Erythroblast (primary cell): ENCODE results near the gene PNMA3.
"Not testable (repeated sequence)": the region's sequence is repeated elsewhere in the genome, so short reads cannot be mapped to it uniquely, and the experiment has no call there.

ENCODE experiments used
- DNase-seq, 2 experiments: peaks; one replicate each; lab custom pipeline; 2025; lab: John Stamatoyannopoulos, UW
- GATA1 ChIP-seq: IDR thresholded peaks from 2 replicates; pipeline ENCODE4 v1.6.1; 2011; ENCODE audit warnings: low read depth, mild to moderate bottlenecking, control low read depth, low read length, moderate library complexity
- POLR2A ChIP-seq: IDR thresholded peaks from 2 replicates; pipeline ENCODE4 v1.6.1; 2011; ENCODE audit warnings: mild to moderate bottlenecking, low read length

Gene PNMA3

GRCh38 chrX:153055871-153056749 is at the start of gene PNMA3:
Gene PNMA3, plus strand, starts transcription at chrX:153056470. Its CDS starts 586 bp downstream, at chrX:153057056.
- no peak for DNase-seq
- TF ChIP-seq POLR2A: no peak
- TF ChIP-seq GATA1: no peak

GRCh38 chrX:153017174-153017573 is 39.1 kb upstream of the PNMA3 start:
- DNase-seq: not testable (repeated sequence)

DNA sequence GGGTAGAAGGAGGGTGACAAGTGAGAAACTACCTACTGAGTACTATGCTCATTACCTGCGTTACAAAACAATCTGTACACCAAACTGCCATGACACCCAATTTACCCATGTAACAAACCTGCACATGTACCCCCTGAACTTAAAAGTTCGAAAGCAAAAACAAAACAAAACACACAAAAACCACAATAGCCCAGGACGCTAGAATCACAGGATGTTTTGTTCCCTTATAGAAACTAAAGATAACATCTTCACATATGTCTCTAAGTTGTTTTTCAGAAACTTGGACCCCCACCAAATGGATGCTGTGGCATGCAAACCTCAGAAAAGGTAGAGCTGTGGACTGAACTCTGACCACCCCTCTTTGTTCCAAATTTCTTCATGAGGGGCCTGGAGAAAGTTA is 37.1 kb upstream of the PNMA3 start:
- no peak for DNase-seq

GRCh38 chrX:153026501-153026900 is 29.8 kb upstream of the PNMA3 start:
- not testable (repeated sequence) for DNase-seq

More for the DNA sequence above, 37.1 kb upstream of the PNMA3 start:
- no peak for TF ChIP-seq GATA1
- TF ChIP-seq POLR2A: no peak

GRCh38 chrX:153028487-153028886 is 27.8 kb upstream of the PNMA3 start:
- not testable (repeated sequence) for DNase-seq

- no peak for TF ChIP-seq GATA1
- no peak for DNase-seq
These were observed 27.1 kb upstream of the PNMA3 start for GRCh38 chrX:153029162-153029561.

- no peak for DNase-seq
- TF ChIP-seq GATA1 (no peak), POLR2A (no peak)
These were observed 26.4 kb upstream of the PNMA3 start for GRCh38 chrX:153029875-153030274.

GRCh38 chrX:153030801-153031200 is 25.5 kb upstream of the PNMA3 start:
- no peak for TF ChIP-seq POLR2A
- no peak for TF ChIP-seq GATA1
- no peak for DNase-seq

GRCh38 chrX:153032397-153033118 is 23.7 kb upstream of the PNMA3 start:
- TF ChIP-seq POLR2A: no peak
- no peak for TF ChIP-seq GATA1
- peak; percentile 57 to 65 for DNase-seq

GRCh38 chrX:153049093-153049492 is 7.2 kb upstream of the PNMA3 start:
- no peak for TF ChIP-seq POLR2A
- TF ChIP-seq GATA1: no peak
- DNase-seq: no peak

DNA sequence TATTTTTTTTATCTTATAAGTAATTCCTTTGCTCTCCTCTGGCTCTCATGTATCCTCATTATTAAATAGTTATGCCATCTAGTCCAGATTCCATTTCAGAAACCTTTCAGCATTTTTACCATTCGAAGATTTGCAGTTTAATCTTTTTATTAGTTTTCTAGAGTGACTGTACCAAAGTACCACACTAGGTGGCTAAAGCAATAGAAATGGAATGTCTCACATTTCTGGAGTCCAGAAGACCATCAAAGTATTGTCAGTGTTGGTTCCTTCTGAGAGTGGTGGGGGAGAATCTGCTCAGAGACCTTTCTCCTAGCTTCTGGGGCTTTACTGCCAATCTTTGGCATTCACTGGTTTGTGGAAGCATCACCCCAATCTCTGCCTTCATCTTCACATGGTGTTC is 3.7 kb upstream of the PNMA3 start:
- no peak for TF ChIP-seq GATA1
- no peak for TF ChIP-seq POLR2A
- DNase-seq: no peak

GRCh38 chrX:153057281-153057680 is 1.0 kb downstream of the PNMA3 start:
- DNase-seq: no peak
- TF ChIP-seq GATA1: no peak
- no peak for TF ChIP-seq POLR2A

- DNase-seq: no peak
- TF ChIP-seq POLR2A (no peak), GATA1 (no peak)
These were observed 3.2 kb downstream of the PNMA3 start for GRCh38 chrX:153059191-153060094.

GRCh38 chrX:153060095-153060445 is 3.8 kb downstream of the PNMA3 start:
- TF ChIP-seq GATA1: no peak
- no peak for TF ChIP-seq POLR2A
- DNase-seq: no peak
